Neural crest cell (in vitro differentiated cells): ENCODE data around the gene MAP4K3. TPM values are rescaled to one million over a fixed set of nuclear protein-coding genes. Genes with fewer than 3 reads are reported as not detected.
A peak's percentile ranks its signal among the peaks of the same experiment; 100 is the strongest.

Experiments used
- DNase-seq: peaks from one replicate; pipeline ENCODE4 v3.0.0; 2021; ENCODE audit warnings: low read depth, mixed read lengths, low spot score
- H3K27ac Mint-ChIP-seq: one replicate; pipeline ENCODE4 v1.8.0; 2021; ENCODE audit warnings: mild to moderate bottlenecking, mixed read lengths; ENCODE audit not compliant: unreplicated experiment
- H3K27me3 Mint-ChIP-seq: 2 replicates; pipeline ENCODE4 v1.8.0; 2021; ENCODE audit warnings: low read depth, mild to moderate bottlenecking, mixed read lengths
- H3K36me3 Mint-ChIP-seq: 2 replicates; pipeline ENCODE4 v1.8.0; 2021; ENCODE audit warnings: low read depth, mild to moderate bottlenecking, mixed read lengths
- H3K4me1 Mint-ChIP-seq: 2 replicates; pipeline ENCODE4 v1.8.0; 2021; ENCODE audit warnings: mixed read lengths
- H3K4me3 Mint-ChIP-seq: one replicate; pipeline ENCODE4 v1.8.0; 2021; ENCODE audit warnings: mild to moderate bottlenecking, mixed read lengths
- H3K9me3 Mint-ChIP-seq: 2 replicates; pipeline ENCODE4 v1.8.0; 2021; ENCODE audit warnings: mixed read lengths
- CTCF ChIP-seq: fragments of 200-600 bp; sonication (generic); conservative IDR thresholded peaks from 2 replicates; pipeline ENCODE4 v1.5.0; 2021; ENCODE audit warnings: antibody characterized with exemption, mild to moderate bottlenecking
- total RNA-seq: library from RNA; stranded (reverse); gene quantifications from 2 replicates; pipeline ENCODE4 v1.2.1, GENCODE V29; 2021

MAP4K3 gene
- total RNA-seq, 1 donor from 2014 or later = 37.1 TPM

- TF ChIP-seq CTCF = no peak
- Mint-ChIP-seq H3K27ac (no peak overlapping the region), H3K36me3 (peaks cover 4% of the 10 kb centered on the region), H3K27me3 (no peaks in the 10 kb centered on the region), H3K4me3 (no peak overlapping the region), H3K4me1 (no peaks in the 10 kb centered on the region), H3K9me3 (no peaks in the 10 kb centered on the region)
- no peak for DNase-seq
These were observed 86.4 kb downstream of the MAP4K3 start for GRCh38 chr2:39350658-39351057.

GRCh38 chr2:39338502-39338901 lies 98.6 kb downstream of the MAP4K3 start:
- H3K27ac Mint-ChIP-seq = peak overlapping the region; percentile 65
- H3K9me3 Mint-ChIP-seq = no peaks in the 10 kb centered on the region
- DNase-seq = no peak
- peaks cover 6% of the 10 kb centered on the region for H3K36me3 Mint-ChIP-seq
- H3K4me3 Mint-ChIP-seq = no peak overlapping the region
- no peaks in the 10 kb centered on the region for H3K4me1 Mint-ChIP-seq
- no peaks in the 10 kb centered on the region for H3K27me3 Mint-ChIP-seq
- no peak for TF ChIP-seq CTCF

- Mint-ChIP-seq H3K36me3 (peaks cover 11% of the 10 kb centered on the region), H3K4me1 (no peaks in the 10 kb centered on the region), H3K4me3 (no peak overlapping the region), H3K27ac (no peak overlapping the region), H3K27me3 (no peaks in the 10 kb centered on the region), H3K9me3 (no peaks in the 10 kb centered on the region)
- TF ChIP-seq CTCF = no peak
- DNase-seq = no peak
These were observed 101.2 kb downstream of the MAP4K3 start for GRCh38 chr2:39335930-39336329.

- Mint-ChIP-seq H3K36me3 (peaks cover 13% of the 10 kb centered on the region), H3K27me3 (no peaks in the 10 kb centered on the region), H3K9me3 (no peaks in the 10 kb centered on the region), H3K27ac (no peak overlapping the region), H3K4me1 (no peaks in the 10 kb centered on the region), H3K4me3 (no peak overlapping the region)
- DNase-seq = no peak
- TF ChIP-seq CTCF = no peak
These were observed 102.1 kb downstream of the MAP4K3 start for GRCh38 chr2:39334978-39335377.

- Mint-ChIP-seq H3K4me3 (no peak overlapping the region), H3K9me3 (no peaks in the 10 kb centered on the region), H3K36me3 (peaks cover 13% of the 10 kb centered on the region), H3K27me3 (no peaks in the 10 kb centered on the region), H3K27ac (no peak overlapping the region), H3K4me1 (no peaks in the 10 kb centered on the region)
- no peak for DNase-seq
- TF ChIP-seq CTCF = no peak
These were observed 102.6 kb downstream of the MAP4K3 start for GRCh38 chr2:39334529-39334928.

- Mint-ChIP-seq H3K36me3 (peaks cover 27% of the 10 kb centered on the region), H3K27me3 (no peaks in the 10 kb centered on the region), H3K9me3 (no peaks in the 10 kb centered on the region), H3K27ac (no peak overlapping the region), H3K4me3 (no peak overlapping the region), H3K4me1 (no peaks in the 10 kb centered on the region)
- no peak for TF ChIP-seq CTCF
- DNase-seq = no peak
These were observed 110.4 kb downstream of the MAP4K3 start for GRCh38 chr2:39326644-39327043.
